Measurements from ENCODE around the gene UBE2S. TPM values are rescaled to one million over a fixed set of nuclear protein-coding genes. Genes with fewer than 3 reads are reported as not detected.

UBE2S gene
- total RNA-seq, 3 donors from 2014 or later (not counting 1 experiment from before 2014, with no cell fraction given): 60.2 to 107 (median 63.9) TPM

DNA sequence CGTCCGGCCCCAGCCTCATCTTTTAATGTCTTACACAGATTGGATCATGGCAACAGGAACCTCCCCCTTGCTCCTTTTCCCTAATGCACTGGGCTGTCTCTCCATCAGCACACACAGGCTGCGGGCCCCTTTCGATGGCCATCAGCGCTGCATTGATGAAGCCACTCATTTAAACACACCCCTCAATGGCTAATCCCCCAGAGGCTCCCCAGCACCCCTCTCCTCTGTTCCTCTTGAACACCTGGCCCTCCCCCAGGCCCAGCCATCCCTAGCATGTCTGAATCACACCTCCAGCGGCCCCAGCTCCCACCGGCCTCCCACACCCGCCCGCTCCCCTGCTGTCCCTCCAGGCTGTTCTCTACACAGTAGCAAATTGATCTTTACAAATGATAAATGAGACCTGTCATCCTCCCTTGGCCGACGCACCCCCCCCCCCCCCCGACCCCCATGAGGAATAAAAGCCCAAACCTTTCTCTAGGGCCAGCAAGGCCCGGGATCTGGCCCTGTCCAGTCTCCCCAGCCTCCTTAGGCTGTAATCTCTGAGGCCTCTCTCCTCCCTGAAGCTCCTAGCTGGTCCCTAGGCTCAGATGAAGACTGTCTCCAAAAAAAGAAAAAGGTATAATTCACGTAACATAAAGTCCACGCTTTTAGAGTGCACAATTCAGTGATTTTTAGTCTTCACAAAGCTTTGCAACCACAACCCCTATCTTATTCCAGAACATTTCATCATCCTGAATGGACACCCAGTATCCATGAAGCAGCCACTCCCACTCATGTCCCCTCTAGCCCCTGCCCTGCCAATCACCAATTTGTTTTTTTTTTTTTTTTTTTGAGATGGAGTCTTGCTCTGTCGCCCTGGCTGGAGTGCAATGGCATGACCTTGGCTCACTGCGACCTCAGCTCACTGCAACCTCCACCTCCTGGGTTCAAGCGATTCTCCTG lies 14.5 kb downstream of the UBE2S start:
- no peak for DNase-seq
- H3K27ac ChIP-seq (ENCODE audit: low read length): no peak overlapping the region
- WGBS (ENCODE audit: insufficient coverage): 94% methylated on average over 16 of the region's 18 CpGs
- no peak overlapping the region for H3K4me3 ChIP-seq (ENCODE audit: low read length)
- H3K4me3 Mint-ChIP-seq: no peak overlapping the region
- H3K36me3 ChIP-seq (ENCODE audit: control insufficient read depth, insufficient read depth, low read length): peaks cover 30% of the 10 kb centered on the region
- no peaks in the 10 kb centered on the region for H3K27me3 Mint-ChIP-seq (ENCODE audit: low read depth in 2 of 2)
- peak overlapping the region; percentile 18 to 51 for H3K27ac Mint-ChIP-seq
- no peaks in the 10 kb centered on the region for H3K27me3 ChIP-seq (ENCODE audit: control insufficient read depth, insufficient read depth, low read length)
- intact Hi-C loops (cut with micrococcal nuclease): no loop called here
- peaks cover 23% of the 10 kb centered on the region for H3K4me1 ChIP-seq (ENCODE audit: control insufficient read depth, insufficient read depth, low read length)
- TF ChIP-seq, protein P1, sequence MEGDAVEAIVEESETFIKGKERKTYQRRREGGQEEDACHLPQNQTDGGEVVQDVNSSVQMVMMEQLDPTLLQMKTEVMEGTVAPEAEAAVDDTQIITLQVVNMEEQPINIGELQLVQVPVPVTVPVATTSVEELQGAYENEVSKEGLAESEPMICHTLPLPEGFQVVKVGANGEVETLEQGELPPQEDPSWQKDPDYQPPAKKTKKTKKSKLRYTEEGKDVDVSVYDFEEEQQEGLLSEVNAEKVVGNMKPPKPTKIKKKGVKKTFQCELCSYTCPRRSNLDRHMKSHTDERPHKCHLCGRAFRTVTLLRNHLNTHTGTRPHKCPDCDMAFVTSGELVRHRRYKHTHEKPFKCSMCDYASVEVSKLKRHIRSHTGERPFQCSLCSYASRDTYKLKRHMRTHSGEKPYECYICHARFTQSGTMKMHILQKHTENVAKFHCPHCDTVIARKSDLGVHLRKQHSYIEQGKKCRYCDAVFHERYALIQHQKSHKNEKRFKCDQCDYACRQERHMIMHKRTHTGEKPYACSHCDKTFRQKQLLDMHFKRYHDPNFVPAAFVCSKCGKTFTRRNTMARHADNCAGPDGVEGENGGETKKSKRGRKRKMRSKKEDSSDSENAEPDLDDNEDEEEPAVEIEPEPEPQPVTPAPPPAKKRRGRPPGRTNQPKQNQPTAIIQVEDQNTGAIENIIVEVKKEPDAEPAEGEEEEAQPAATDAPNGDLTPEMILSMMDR (IDR thresholded peaks at IDR 0.05): no peak
- no peaks in the 10 kb centered on the region for H3K36me3 Mint-ChIP-seq
- no peaks in the 10 kb centered on the region for H3K9me3 ChIP-seq (ENCODE audit: control insufficient read depth, insufficient read depth, low read length)
- ATAC-seq: no peak
- H3K4me1 Mint-ChIP-seq: peaks cover 10 to 30% of the 10 kb centered on the region in 2 donors
- H3K9me3 Mint-ChIP-seq: no peaks in the 10 kb centered on the region

DNA sequence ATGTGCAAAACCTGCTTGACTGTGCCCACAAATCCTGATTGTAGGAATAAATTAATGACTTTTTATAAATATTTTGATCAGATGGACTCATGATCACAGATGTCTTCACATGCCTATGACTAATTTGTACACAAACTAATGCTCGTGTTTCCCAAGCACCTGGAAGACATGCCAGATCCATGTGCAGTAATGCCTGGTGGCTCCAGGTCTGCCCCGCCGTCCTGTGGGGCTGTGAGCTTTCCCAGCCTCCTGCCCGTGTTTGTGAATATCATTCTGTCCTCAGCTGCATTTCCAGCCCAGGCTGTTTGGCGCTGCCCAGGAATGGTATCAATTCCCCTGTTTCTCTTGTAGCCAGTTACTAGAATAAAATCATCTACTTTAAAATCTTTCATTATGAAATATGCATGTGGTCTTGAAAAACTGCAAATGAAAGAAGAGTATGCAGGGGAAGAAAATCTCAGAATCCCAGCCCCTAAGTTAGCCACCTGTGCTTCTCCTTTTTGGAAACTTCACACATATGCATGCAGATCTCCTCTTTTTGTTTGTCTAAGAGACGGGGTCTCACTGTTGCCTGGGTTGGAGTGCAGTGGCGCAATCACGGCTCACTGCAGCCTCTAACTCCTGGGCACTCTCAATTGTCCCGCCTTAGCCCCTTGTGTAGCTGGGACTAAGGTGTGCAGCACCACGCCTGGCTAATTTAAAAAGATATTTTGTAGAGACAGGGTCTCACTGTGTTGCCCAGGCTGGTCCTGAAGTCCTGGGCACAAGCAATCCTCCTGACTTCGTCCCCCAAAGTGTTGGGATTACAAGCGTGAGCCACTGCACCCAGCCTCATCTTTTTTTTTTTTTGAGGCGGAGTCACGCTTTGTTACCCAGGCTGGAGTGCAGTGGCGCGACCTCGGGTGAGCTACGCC lies 15.6 kb downstream of the UBE2S start:
- Mint-ChIP-seq H3K27me3 (ENCODE audit: low read depth in 2 of 2) (no peaks in the 10 kb centered on the region), H3K27ac (no peak overlapping the region), H3K9me3 (no peaks in the 10 kb centered on the region), H3K4me3 (no peak overlapping the region), H3K36me3 (no peaks in the 10 kb centered on the region), H3K4me1 (peaks cover 17 to 37% of the 10 kb centered on the region in 2 donors)
- Histone ChIP-seq H3K4me1 (ENCODE audit: control insufficient read depth, insufficient read depth, low read length) (peaks cover 35% of the 10 kb centered on the region), H3K27me3 (ENCODE audit: control insufficient read depth, insufficient read depth, low read length) (no peaks in the 10 kb centered on the region), H3K9me3 (ENCODE audit: control insufficient read depth, insufficient read depth, low read length) (no peaks in the 10 kb centered on the region), H3K27ac (ENCODE audit: low read length) (no peak overlapping the region), H3K4me3 (ENCODE audit: low read length) (no peak overlapping the region), H3K36me3 (ENCODE audit: control insufficient read depth, insufficient read depth, low read length) (peaks cover 41% of the 10 kb centered on the region)
- WGBS (ENCODE audit: insufficient coverage): 92% methylated on average over 18 of the region's 18 CpGs
- ATAC-seq: no peak
- intact Hi-C loops (cut with micrococcal nuclease): no loop called here
- no peak for DNase-seq
- TF ChIP-seq, protein P1 (IDR thresholded peaks at IDR 0.05): no peak

DNA sequence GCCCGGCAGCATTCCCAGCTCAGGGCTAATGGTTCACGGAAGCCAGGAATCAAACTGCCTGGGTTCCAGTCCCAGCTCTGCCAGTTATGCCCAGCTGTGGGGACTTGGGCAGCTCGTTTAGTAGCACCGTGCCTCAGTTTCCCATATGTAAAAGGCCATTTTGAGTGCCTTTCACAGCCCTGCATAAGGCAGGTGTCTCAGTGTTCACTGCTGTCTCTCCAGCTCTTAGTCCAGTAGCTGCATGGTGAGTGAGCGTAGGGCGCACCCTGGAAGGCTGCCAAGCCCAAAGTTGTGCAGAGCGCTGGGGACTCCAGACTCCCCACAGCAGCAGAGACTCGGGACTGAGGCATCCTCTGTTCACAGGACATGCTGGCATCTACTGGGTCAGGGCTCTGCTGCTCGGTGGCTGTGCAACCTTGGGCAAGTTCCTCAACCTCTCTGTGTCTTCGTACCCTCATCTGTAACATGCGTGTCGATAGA lies 16.4 kb downstream of the UBE2S start:
- TF ChIP-seq, protein P1 (IDR thresholded peaks at IDR 0.05): no peak
- DNase-seq (no peak), ATAC-seq (no peak)
- peak overlapping the region in 1 of 2 donors; percentile 80 for H3K27ac Mint-ChIP-seq
- H3K4me1 Mint-ChIP-seq: peaks cover 24 to 45% of the 10 kb centered on the region in 2 donors
- Histone ChIP-seq H3K9me3 (ENCODE audit: control insufficient read depth, insufficient read depth, low read length) (no peaks in the 10 kb centered on the region), H3K27ac (ENCODE audit: low read length) (no peak overlapping the region), H3K36me3 (ENCODE audit: control insufficient read depth, insufficient read depth, low read length) (peaks cover 43% of the 10 kb centered on the region), H3K27me3 (ENCODE audit: control insufficient read depth, insufficient read depth, low read length) (no peaks in the 10 kb centered on the region), H3K4me3 (ENCODE audit: low read length) (no peak overlapping the region), H3K4me1 (ENCODE audit: control insufficient read depth, insufficient read depth, low read length) (peaks cover 42% of the 10 kb centered on the region)
- no peak overlapping the region for H3K4me3 Mint-ChIP-seq
- no peaks in the 10 kb centered on the region for H3K36me3 Mint-ChIP-seq
- H3K9me3 Mint-ChIP-seq: no peaks in the 10 kb centered on the region
- H3K27me3 Mint-ChIP-seq (ENCODE audit: low read depth in 2 of 2): no peaks in the 10 kb centered on the region
- intact Hi-C loops (cut with micrococcal nuclease): no loop called here
- 86% methylated on average over 10 of the region's 12 CpGs for WGBS (ENCODE audit: insufficient coverage)

Measured in natural killer cell (primary cell).